ENCODE results near the gene GRK4.
"Not testable (repeated sequence)": the region's sequence is repeated elsewhere in the genome, so short reads cannot be mapped to it uniquely, and the experiment has no call there.

Gene GRK4

DNA sequence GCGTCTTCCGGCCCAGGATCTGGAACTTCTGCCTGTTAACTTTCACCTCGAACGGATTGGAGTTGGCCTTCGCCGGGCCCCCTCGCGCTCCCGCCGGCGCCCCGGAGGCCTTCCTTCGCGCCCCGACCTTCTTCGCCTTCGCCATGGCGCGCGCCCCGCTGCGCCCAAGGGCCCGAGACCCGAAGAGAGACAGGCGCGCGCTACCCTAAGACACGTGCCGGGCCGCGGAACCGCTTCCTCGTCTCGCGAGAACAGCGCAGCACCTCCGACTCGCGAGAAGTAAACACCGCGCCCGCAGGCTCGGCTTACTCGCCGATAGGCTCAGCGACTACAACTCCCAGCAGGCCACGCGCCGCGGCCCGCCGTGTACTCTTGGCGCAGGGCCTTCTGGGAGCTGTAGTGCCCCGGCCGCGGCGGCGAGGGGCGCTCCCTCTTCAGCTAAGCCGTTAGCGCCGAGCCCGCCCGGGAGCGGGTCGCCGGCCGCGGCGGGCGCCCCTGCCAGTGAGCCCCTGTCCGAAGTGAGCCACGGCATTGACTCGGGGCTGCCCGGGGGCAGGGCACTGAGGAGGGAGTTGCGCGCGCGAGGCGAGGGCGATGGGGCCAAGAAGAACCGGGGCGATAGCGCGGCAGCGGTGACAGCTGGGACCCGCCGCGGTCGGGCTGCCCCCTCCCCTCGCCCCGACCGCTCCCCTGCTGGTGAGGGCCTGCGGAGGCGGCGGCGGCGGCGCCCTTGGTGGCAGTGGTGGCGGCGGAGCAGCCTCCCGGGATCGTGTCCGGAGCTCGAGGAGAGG lies at the start of gene GRK4, which contains the start of gene NOP14:
GRK4 (plus strand) TSS at position 397 of the 791 bp plus-strand sequence. CDS start 500 bp downstream, outside the sequence.
NOP14 (minus strand) TSS at position 232 of the 791 bp plus-strand sequence; CDS start at position 145, 87 bp downstream.
- Mint-ChIP-seq H3K27me3 (no peaks in the 10 kb centered on the region), H3K4me1 (ENCODE audit: low read depth) (peaks cover 40% of the 10 kb centered on the region), H3K4me3 (peak within 1 kb of the TSS; percentile 89), H3K9me3 (no peaks in the 10 kb centered on the region), H3K36me3 (ENCODE audit: low read depth) (peaks cover 29% of the 10 kb centered on the region), H3K27ac (peak within 1 kb of the TSS; percentile 86)

DNA sequence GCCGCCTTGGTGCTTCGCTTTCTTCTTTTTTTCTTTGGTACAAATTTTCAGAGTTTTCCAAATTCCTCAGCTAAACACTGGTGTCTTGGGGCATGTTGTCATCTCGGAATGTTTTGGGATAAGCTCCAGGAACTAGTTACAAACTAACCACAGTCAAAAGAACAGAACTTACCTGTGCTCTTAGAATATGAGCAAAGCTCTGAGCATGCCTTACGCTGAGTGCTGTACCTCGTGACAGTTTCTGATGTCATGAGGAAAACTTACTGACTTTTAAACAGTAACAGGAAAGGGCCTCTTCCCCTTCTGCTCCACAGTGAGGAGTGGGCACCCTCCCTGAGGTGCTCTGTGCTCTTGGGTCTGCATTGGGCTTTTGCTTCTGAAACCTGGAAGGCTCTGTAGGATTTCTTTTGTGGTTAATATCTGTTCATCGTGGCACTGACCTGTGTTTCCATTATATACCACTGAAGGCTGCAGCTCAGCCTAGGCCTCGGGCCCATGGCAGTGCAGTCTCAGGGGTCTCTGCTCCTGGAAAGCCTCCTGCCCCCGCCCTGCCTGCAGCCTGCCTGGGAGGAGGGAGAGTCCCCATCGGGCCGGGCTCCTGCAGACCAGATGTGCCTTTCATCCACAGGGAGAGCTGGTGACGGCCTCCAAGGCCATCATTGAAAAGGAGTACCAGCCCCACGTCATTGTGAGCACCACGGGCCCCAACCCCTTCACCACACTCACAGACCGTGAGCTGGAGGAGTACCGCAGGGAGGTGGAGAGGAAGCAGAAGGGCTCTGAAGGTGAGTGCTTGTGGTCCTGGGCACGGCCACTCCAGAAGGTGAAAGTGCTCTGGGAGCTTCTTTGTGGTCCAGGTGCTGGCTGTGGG lies 48.9 kb upstream of the GRK4 start:
- Mint-ChIP-seq H3K4me1 (ENCODE audit: low read depth) (peaks cover 32% of the 10 kb centered on the region), H3K36me3 (ENCODE audit: low read depth) (peaks cover 56% of the 10 kb centered on the region), H3K27ac (no peak overlapping the region), H3K27me3 (no peaks in the 10 kb centered on the region), H3K9me3 (no peaks in the 10 kb centered on the region), H3K4me3 (no peak overlapping the region)

DNA sequence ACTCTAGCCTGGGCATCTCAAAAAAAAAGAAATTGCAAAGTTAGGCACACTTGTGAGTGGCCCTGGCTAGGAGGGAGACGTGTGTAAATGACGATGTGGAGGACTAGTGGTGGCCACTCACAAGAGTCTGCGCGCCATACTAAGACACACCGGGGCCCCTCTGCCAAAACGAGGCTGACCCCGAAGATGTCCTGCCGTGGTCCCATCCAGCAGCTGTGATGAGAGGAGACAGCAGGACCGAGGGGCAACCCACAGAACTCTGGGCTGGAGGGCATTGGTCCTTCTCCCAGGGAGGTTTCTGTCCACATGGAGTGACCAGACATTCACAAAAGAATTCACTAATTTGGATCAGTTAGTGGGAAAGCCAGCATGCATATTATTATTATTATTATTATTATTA lies 47.6 kb upstream of the GRK4 start:
- no peak overlapping the region for H3K27ac Mint-ChIP-seq
- H3K27me3 Mint-ChIP-seq, result no peaks in the 10 kb centered on the region
- peaks cover 45% of the 10 kb centered on the region for H3K4me1 Mint-ChIP-seq (ENCODE audit: low read depth)
- no peaks in the 10 kb centered on the region for H3K9me3 Mint-ChIP-seq
- peaks cover 57% of the 10 kb centered on the region for H3K36me3 Mint-ChIP-seq (ENCODE audit: low read depth)
- H3K4me3 Mint-ChIP-seq, result no peak overlapping the region

DNA sequence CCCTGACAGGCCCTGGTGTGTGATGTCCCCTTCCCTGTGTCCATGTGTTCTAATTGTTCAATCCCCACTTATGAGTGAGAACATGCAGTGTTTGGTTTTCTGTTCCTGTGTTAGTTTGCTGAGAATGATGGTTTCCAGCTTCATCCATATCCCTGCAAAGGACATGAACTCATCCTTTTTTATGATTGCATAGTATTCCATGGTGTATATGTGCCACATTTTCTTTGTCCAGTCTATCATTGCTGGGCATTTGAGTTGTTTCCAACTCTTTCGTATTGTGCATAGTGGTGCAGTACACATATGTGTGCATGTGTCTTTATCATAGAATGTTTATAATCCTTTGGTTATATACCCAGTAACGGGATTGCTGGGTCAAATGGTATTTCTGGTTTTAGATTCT lies 46.7 kb upstream of the GRK4 start:
- H3K9me3 Mint-ChIP-seq, H3K4me3 Mint-ChIP-seq, H3K27ac Mint-ChIP-seq, H3K27me3 Mint-ChIP-seq: not testable (repeated sequence)
- Mint-ChIP-seq H3K36me3 (ENCODE audit: low read depth) (peaks cover 59% of the 10 kb centered on the region), H3K4me1 (ENCODE audit: low read depth) (peaks cover 54% of the 10 kb centered on the region)

DNA sequence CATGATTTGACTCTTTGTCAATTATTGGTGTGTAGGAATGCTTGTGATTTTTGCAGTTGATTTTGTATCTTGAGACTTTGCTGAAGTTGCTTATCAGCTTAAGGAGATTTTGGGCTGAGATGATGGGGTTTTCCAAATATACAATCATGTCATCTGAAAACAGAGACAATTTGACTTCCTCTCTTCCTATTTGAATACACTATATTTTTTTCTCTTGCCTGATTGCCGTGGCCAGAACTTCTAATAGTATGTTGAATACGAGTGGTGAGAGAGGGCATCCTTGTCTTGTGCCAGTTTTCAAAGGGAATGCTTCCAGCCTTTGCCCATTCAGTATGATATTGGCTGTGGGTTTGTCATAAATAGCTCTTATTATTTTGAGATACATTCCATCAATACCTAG lies 45.1 kb upstream of the GRK4 start:
- peaks cover 67% of the 10 kb centered on the region for H3K36me3 Mint-ChIP-seq (ENCODE audit: low read depth)

DNA sequence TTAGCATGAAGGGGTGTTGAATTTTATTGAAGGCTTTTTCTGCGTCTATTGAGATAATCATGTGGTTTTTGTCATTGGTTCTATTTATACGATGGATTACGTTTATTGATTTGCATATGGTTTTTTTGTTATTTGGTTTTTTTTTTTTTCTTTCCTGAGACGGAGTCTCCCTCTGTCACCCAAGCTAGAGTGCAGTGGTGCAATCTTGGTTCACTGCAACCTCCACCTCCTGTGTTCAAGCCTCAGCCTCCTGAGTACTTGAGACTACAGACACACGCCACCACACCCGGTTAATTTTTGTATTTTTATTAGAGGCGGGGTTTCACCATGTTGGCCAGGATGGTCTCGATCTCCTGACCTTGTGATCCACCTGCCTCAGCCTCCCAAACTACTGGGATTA lies 44.7 kb upstream of the GRK4 start:
- not testable (repeated sequence) for H3K4me3 Mint-ChIP-seq, H3K27me3 Mint-ChIP-seq, H3K9me3 Mint-ChIP-seq
- Mint-ChIP-seq H3K4me1 (ENCODE audit: low read depth) (peaks cover 75% of the 10 kb centered on the region), H3K27ac (peak overlapping the region; percentile 67), H3K36me3 (ENCODE audit: low read depth) (peaks cover 71% of the 10 kb centered on the region)

More for the DNA sequence above, 45.1 kb upstream of the GRK4 start:
- Mint-ChIP-seq H3K4me1 (ENCODE audit: low read depth) (peaks cover 70% of the 10 kb centered on the region), H3K27ac (peak overlapping the region; percentile 67)
- H3K27me3 Mint-ChIP-seq, H3K9me3 Mint-ChIP-seq, H3K4me3 Mint-ChIP-seq: not testable (repeated sequence)

DNA sequence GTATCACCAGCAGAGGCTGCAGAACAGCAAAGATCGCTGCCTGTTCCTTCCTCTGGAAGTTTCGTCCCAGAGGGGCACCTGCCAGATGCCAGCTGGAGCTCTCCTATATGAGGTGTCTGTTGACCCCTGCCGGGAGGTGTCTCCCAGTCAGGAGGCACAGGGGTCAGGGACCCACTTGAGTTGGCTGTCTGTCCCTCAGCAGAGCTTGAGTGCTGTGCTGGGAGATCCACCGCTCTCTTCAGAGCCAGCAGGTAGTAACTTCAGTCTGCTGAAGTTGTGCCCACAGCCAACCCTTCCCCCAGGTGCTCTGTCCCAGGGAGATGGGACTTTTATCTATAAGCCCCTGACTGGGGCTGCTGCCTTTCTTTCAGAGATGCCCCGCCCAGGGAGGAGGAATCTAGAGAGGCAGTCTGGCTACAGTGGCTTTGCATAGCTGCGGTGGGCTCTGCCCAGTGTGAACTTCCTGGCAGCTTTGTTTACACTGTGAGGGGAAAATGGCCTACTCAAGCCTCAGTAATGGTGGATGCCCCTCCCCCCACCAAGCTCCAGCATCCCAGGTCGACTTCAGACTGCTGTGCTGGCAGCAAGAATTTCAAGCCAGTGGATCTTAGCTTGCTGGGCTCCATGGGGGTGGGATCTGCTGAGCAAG lies 40.8 kb upstream of the GRK4 start:
- not testable (repeated sequence) for H3K27me3 Mint-ChIP-seq, H3K9me3 Mint-ChIP-seq, H3K4me3 Mint-ChIP-seq
- Mint-ChIP-seq H3K4me1 (ENCODE audit: low read depth) (peaks cover 60% of the 10 kb centered on the region), H3K36me3 (ENCODE audit: low read depth) (peaks cover 68% of the 10 kb centered on the region), H3K27ac (peak overlapping the region; percentile 59)

DNA sequence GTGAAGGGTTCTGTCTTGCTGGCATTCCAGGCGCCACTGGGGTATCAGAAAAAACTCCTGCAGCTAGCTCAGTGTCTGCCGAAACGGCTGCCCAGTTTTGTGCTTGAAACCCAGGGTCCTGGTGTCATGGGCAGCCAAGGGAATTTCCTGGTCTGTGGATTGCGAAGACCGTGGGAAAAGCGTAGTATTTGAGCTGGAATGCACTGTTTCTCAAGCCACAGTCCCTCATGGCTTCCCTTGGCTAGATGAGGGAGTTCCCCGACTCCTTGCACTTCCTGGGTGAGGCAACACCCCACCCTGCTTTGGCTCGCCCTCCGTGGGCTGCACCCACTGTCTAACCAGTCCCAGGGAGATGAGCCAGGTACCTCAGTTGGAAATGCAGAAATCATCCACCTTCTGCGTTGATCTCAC lies 40.2 kb upstream of the GRK4 start:
- Mint-ChIP-seq H3K27me3 (no peaks in the 10 kb centered on the region), H3K36me3 (ENCODE audit: low read depth) (peaks cover 68% of the 10 kb centered on the region), H3K9me3 (no peaks in the 10 kb centered on the region), H3K4me3 (no peak overlapping the region), H3K4me1 (ENCODE audit: low read depth) (peaks cover 55% of the 10 kb centered on the region), H3K27ac (peak overlapping the region; percentile 81)

DNA sequence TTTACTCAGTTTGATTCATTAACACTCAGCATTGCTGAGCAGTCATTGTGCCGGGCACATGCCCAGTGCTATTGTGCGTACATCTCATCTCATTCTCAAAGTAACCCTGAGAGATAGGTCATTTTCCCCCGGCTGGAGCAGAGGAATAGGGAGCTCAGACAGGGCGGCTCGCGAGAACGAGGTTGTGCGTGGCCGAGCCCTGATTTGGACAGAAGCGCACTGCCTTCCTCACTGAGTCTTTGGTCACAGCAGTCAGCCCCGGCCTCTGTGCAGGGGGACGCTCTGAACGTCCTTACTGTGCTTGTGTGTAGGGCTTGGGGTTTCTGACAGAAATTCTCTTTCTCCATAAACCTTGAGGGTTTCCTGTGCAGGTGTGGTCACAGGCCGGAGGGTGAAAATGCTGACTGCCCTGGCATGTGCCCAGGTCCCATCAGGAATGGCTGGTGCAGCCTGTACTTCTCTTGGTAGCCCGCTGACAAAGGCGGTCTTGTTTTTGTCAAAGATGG lies 39.6 kb upstream of the GRK4 start:
- peaks cover 68% of the 10 kb centered on the region for H3K36me3 Mint-ChIP-seq (ENCODE audit: low read depth)
- H3K4me3 Mint-ChIP-seq, result no peak overlapping the region
- no peaks in the 10 kb centered on the region for H3K9me3 Mint-ChIP-seq
- H3K27ac Mint-ChIP-seq, result peak overlapping the region; percentile 81
- H3K4me1 Mint-ChIP-seq (ENCODE audit: low read depth), result peaks cover 50% of the 10 kb centered on the region
- no peaks in the 10 kb centered on the region for H3K27me3 Mint-ChIP-seq

DNA sequence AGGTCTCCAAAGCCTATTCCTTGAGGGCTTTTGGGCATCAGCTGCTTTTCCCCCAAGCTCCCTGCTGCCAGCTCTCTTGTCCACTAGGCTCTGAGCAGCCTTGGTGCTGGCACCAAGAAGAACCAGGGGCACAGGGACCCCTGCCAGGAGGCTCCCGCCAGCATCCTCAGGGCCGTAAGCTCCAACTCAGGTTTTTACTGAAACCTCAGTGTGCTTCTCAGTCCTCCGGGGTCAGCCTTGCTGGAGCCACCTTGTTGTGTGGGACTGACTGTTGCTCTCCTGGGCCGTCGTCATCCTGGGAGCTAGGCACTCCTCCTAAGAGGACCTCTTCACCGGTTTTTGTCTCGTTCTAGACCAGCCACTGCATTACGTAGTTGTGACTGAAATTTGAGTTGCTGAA lies 39.1 kb upstream of the GRK4 start:
- Mint-ChIP-seq H3K9me3 (no peaks in the 10 kb centered on the region), H3K4me1 (ENCODE audit: low read depth) (peaks cover 47% of the 10 kb centered on the region), H3K27ac (peak overlapping the region; percentile 12), H3K27me3 (no peaks in the 10 kb centered on the region), H3K4me3 (no peak overlapping the region), H3K36me3 (ENCODE audit: low read depth) (peaks cover 69% of the 10 kb centered on the region)

DNA sequence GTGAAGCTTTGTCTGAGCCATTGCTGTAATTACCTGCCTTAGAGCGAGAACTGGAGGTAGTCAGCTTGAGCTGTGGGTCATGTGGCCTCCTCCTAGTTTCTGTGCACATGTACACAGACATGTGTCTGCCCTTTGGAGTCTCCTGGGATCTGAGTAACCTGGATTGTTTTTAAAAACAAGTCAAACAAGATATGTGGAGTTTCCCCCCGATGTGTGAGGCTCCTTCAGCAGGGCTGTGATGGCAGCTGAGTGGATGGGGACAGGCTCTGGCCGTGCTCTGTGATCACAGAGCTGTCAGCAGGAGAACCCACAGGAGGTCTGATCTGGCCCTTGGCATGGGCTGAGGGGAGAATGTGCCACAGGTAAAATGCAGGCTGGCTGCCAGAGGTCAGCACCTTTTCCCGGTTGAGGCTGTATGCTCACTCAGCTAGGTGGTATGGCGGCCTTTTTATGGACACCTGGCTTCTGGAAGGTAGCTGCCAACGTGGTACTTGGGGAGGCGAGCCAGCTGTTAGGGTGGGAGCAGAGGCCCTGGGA lies 38.5 kb upstream of the GRK4 start:
- peak overlapping the region; percentile 12 for H3K27ac Mint-ChIP-seq
- H3K36me3 Mint-ChIP-seq (ENCODE audit: low read depth), result peaks cover 68% of the 10 kb centered on the region
- H3K27me3 Mint-ChIP-seq, result no peaks in the 10 kb centered on the region
- no peak overlapping the region for H3K4me3 Mint-ChIP-seq
- peaks cover 42% of the 10 kb centered on the region for H3K4me1 Mint-ChIP-seq (ENCODE audit: low read depth)
- H3K9me3 Mint-ChIP-seq, result no peaks in the 10 kb centered on the region

DNA sequence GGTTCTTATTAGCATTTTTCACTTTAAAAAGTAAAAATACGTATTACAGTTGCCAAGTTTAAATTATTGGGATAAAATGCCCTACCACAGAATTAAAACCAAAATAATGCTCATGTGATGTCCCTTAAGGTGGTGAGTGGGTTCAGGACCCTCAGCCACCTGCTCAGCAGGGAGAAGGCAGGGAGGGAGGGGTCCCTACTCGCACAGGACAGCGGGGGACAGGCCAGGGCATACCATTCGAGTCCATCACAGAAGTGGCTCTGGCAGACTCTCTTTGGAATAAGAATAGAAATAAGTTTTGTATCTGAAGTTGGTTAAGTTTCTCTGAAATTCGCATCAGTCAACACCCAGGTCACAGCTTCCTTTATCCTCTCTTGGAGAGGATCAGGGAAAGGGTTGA lies 37.9 kb upstream of the GRK4 start:
- no peaks in the 10 kb centered on the region for H3K27me3 Mint-ChIP-seq
- peaks cover 35% of the 10 kb centered on the region for H3K4me1 Mint-ChIP-seq (ENCODE audit: low read depth)
- no peak overlapping the region for H3K27ac Mint-ChIP-seq
- H3K4me3 Mint-ChIP-seq, result no peak overlapping the region
- peaks cover 67% of the 10 kb centered on the region for H3K36me3 Mint-ChIP-seq (ENCODE audit: low read depth)
- H3K9me3 Mint-ChIP-seq, result no peaks in the 10 kb centered on the region

DNA sequence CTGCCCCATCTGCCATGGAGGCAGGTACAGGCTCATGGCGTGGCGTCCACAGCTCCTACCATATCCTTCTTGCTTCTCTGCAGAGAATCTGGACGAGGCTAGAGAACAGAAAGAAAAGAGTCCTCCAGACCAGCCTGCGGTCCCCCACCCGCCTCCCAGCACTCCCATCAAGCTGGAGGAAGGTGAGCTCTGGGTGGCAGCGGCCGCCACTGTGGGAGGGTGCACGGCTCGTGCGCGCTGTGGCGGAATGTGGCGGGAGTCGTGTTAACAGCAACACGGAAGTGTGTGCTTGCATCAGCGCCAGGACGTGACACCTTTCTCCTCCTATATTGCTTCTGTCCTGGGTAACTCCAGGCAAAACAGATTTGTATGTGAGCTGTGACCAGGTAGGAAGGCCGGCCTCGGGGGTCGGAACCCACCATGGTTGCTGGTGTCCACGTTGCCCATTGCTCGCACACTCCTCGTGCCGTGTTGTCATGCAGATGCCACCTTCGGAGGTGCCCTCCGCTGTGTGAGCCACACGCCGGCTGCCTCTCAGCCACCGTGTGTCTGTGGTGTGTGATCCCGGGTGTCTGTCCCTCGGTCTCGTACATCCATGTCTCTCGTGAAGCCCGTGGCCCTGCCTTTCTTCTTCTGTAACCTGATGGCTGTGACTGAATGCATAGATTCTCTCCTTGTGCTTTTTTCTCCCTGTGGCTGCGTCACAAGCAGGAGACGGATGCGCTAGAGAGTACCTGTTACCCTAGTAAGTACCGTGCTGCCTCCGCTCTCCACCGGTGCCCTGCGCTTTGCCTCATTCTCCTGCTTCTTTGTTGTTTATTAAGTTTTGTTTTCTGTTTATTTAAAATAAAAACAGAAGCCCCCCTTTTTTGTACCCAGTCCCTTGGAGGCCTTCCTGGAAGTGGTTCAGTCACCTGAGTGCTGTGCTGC lies 37.2 kb upstream of the GRK4 start:
- Mint-ChIP-seq H3K27ac (no peak overlapping the region), H3K36me3 (ENCODE audit: low read depth) (peaks cover 64% of the 10 kb centered on the region), H3K4me3 (no peak overlapping the region), H3K9me3 (no peaks in the 10 kb centered on the region), H3K27me3 (no peaks in the 10 kb centered on the region), H3K4me1 (ENCODE audit: low read depth) (peaks cover 28% of the 10 kb centered on the region)
